HG03064 (cell line): ENCODE measurements around the gene PCDHGA11.
"Not testable (repeated sequence)": the region's sequence is repeated elsewhere in the genome, so short reads cannot be mapped to it uniquely, and the experiment has no call there.

Experiments
- ATAC-seq: cut with Tn5 transposase; IDR thresholded peaks from one replicate; pipeline ENCODE4 v1.9.1; 2021; ENCODE audit warnings: low read depth; ENCODE audit not compliant: unreplicated experiment

PCDHGA11 gene

GRCh38 chr5:141397756-141398551, 22.9 kb upstream of the PCDHGA11 start, which contains the start of gene PCDHGB5:
Gene PCDHGB5, plus strand, starts transcription at chr5:141397947. Its CDS starts 181 bp downstream, at chr5:141398128.
- peak; percentile 98 for ATAC-seq

DNA sequence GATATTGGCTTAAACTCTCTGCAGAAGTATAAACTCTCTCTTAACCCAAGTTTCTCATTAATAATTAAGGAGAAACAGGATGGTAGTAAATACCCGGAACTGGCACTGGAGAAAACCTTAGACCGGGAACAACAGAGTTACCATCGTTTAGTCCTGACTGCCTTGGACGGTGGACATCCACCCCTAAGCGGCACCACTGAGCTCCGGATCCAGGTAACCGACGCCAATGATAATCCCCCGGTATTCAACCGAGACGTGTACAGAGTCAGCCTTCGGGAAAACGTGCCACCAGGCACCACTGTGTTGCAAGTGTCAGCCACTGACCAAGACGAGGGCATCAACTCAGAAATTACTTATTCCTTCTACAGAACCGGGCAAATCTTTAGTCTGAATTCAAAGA, 22.2 kb upstream of the PCDHGA11 start:
- no peak for ATAC-seq

DNA sequence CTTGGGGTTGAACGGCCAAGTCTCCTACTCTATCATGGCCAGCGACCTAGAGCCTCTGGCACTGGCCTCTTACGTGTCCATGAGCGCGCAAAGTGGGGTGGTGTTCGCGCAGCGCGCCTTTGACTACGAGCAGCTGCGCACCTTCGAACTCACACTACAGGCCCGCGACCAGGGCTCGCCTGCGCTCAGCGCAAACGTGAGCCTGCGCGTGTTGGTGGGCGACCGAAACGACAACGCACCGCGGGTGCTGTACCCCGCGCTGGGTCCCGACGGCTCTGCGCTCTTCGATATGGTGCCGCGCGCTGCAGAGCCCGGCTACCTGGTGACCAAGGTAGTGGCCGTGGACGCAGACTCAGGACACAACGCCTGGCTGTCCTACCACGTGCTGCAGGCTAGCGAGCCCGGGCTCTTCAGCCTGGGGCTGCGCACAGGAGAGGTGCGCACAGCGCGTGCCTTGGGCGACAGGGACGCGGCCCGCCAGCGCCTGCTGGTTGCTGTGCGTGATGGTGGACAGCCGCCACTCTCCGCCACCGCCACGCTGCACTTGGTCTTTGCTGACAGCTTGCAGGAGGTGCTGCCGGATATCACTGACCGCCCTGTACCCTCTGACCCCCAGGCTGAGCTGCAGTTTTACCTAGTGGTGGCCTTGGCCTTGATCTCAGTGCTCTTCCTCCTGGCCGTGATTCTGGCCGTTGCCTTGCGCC, 21.1 kb upstream of the PCDHGA11 start:
- no peak for ATAC-seq

DNA sequence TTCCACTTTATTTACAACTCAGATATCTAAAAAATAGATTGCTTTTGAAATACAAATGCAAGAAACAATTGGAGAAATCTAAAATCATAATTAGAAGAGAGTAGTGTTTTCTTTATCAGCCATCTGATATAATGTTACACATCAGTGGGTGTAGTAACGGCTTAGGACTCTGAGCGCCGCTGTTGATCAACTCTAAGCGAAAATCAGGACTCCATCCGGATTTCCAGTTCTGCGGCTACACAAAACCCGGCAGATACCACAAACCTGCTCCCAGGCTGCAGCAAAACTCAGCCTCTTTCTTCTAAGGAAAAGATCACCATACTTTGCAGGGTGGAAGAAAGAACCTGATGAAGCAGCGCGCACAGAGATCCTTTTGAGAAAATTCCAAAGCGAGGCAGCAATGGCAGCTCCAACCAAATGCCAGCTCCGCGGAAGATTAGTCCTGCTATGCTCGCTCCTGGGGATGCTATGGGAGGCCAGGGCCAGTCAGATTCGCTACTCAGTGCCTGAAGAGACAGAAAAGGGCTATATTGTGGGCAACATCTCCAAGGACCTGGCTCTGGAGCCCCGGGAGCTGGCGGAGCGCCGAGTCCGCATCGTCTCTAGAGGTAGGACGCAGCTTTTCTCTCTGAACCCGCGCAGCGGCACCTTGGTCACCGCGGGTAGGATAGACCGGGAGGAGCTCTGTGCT, 18.2 kb upstream of the PCDHGA11 start, which contains the start of gene PCDHGA9:
TSS of gene PCDHGA9 (plus strand) at position 226 of the 691 bp plus-strand sequence. CDS start at position 401, 175 bp downstream.
- no peak for ATAC-seq

DNA sequence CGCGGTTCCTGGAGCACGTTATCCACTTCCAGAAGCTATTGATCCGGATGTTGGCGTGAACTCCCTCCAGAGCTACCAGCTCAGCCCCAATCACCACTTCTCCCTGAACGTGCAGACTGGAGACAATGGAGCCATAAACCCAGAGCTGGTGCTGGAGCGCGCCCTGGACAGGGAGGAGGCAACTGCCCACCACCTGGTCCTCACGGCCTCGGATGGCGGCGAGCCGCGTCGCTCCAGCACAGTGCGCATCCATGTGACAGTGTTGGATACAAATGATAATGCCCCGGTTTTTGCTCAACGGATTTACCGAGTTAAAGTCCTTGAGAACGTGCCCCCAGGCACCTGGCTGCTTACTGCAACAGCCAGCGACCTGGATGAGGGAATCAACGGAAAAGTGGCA, 17.5 kb upstream of the PCDHGA11 start:
- no peak for ATAC-seq

DNA sequence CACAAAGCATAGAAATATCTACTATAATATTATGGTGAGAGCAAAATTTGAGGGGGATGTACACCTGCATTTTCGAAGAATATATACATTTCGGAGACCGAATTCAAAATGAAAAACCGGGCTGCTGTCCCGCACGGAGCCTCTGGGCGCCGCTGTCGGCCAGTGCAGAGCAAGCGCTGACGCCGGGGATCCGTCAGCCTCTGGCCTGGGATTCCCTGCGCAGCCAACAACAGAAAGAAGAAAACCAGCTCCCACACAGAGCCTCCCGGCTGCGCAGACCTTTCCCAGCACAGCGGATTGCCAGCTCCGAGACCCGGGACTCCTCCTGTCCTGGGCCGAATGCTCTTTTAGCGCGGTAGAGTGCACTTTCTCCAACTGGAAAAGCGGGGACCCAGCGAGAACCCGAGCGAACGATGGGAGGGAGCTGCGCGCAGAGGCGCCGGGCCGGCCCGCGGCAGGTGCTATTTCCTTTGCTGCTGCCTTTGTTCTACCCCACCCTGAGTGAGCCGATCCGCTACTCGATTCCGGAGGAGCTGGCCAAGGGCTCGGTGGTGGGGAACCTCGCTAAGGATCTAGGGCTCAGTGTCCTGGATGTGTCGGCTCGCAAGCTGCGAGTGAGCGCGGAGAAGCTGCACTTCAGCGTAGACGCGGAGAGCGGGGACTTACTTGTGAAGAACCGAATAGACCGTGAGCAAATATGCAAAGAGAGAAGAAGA, 12.9 kb upstream of the PCDHGA11 start, which contains the start of gene PCDHGB6:
TSS of gene PCDHGB6 (plus strand) at position 232 of the 716 bp plus-strand sequence. CDS start at position 414, 182 bp downstream.
- not testable (repeated sequence) for ATAC-seq

GRCh38 chr5:141409598-141410306, 11.1 kb upstream of the PCDHGA11 start:
- no peak for ATAC-seq

- ATAC-seq, result no peak
Measured at GRCh38 chr5:141411575-141411974, 9.3 kb upstream of the PCDHGA11 start.

GRCh38 chr5:141412854-141413539, 7.9 kb upstream of the PCDHGA11 start, which contains the start of gene PCDHGA10:
Gene PCDHGA10, plus strand, starts transcription at chr5:141412987. Its CDS starts 189 bp downstream, at chr5:141413176.
- ATAC-seq, result peak; percentile 72

DNA sequence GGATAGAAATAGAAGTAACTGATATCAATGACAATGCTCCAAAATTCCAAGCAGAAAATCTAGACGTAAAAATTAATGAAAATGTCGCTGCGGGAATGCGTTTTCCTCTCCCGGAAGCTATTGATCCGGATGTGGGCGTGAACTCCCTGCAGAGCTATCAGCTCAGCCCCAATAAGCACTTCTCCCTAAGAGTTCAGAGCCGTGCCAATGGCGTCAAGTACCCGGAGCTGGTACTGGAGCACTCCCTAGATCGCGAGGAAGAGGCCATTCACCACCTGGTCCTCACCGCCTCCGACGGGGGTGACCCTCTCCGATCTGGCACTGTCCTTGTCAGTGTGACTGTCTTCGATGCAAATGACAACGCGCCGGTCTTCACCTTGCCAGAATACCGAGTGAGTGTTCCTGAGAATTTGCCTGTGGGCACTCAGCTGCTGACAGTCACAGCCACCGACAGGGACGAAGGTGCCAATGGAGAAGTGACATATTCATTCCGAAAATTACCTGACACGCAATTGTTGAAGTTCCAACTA, 7.2 kb upstream of the PCDHGA11 start:
- no peak for ATAC-seq

GRCh38 chr5:141414548-141415274, 6.1 kb upstream of the PCDHGA11 start:
- not testable (repeated sequence) for ATAC-seq

GRCh38 chr5:141415275-141415618, 5.6 kb upstream of the PCDHGA11 start:
- ATAC-seq, result not testable (repeated sequence)

DNA sequence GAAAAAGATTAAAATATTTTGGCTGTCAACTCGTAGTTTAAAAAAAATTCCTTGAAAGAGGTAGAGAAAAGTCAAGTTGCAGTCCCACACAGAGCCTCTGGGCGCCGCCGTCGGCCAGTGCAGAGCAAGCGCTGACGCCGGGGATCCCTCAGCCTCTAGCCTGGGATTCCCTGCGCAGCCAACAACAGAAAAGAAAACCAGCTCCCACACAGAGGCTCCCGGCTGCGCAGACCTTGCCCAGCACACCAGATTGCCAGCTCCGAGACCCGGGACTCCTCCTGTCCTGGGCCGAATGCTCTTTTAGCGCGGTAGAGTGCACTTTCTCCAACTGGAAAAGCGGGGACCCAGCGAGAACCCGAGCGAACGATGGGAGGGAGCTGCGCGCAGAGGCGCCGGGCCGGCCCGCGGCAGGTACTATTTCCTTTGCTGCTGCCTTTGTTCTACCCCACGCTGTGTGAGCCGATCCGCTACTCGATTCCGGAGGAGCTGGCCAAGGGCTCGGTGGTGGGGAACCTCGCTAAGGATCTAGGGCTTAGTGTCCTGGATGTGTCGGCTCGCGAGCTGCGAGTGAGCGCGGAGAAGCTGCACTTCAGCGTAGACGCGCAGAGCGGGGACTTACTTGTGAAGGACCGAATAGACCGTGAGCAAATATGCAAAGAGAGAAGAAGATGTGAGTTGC, 3.2 kb upstream of the PCDHGA11 start, which contains the start of gene PCDHGB7:
TSS of gene PCDHGB7 (plus strand) at position 184 of the 679 bp plus-strand sequence. CDS start at position 367, 183 bp downstream.
- ATAC-seq, result peak; percentile 74

- ATAC-seq, result no peak
Measured at GRCh38 chr5:141419074-141419880, 1.6 kb upstream of the PCDHGA11 start.

GRCh38 chr5:141421489-141421855, 621 bp downstream of the PCDHGA11 start:
- no peak for ATAC-seq

DNA sequence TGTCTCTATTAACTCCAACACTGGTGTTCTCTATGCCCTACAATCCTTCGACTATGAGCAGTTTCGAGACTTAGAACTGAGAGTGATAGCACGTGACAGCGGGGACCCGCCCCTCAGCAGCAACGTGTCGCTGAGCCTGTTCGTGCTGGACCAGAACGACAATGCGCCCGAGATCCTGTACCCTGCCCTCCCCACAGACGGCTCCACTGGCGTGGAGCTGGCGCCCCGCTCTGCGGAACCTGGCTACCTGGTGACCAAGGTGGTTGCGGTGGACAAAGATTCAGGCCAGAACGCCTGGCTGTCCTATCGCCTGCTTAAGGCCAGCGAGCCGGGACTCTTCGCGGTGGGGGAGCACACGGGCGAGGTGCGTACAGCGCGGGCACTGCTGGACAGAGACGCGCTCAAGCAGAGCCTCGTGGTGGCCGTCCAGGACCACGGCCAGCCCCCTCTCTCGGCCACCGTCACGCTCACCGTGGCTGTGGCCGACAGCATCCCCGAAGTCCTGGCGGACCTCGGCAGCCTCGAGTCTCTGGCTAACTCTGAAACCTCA, 2.0 kb downstream of the PCDHGA11 start:
- no peak for ATAC-seq
